HepG2 (cell line): ENCODE results near the gene SPON1. TPM values are rescaled to one million over a fixed set of nuclear protein-coding genes. Genes with fewer than 3 reads are reported as not detected.

ENCODE experiments used
- ATAC-seq: fragments of 200-7000 bp; cut with Tn5 transposase; 3 replicates; pipeline ENCODE4 v1.9.1; 2020; ENCODE audit warnings: mild to moderate bottlenecking, moderate library complexity
- BruUV-seq: library from RNA; stranded (reverse); fragments of 400-500 nt; replicated peaks from 2 replicates; lab custom pipeline; 2021; lab: Mats Ljungman, UMichigan
- CTCF ChIA-PET: fragments of 300-600 bp; formaldehyde crosslinking; extraction: SDS; loops from one replicate; lab custom pipeline; 2021; ENCODE audit warnings: low total read pairs, inconsistent platforms, low intra/inter-chr PET ratio; lab: Yijun Ruan, JAX
- POLR2A ChIA-PET: fragments of 350-600 bp; sonication (Branson Sonifier 250); formaldehyde crosslinking; loops from one replicate; lab custom pipeline; 2020; ENCODE audit warnings: antibody characterized with exemption, inconsistent platforms; lab: Yijun Ruan, JAX
- DNase-seq: peaks from one replicate; pipeline ENCODE4 v3.0.0-alpha.2; 2015; ENCODE audit warnings: low spot score
- FAIRE-seq: peaks from 3 replicates; lab custom pipeline; 2011; peaks lifted over from hg19 to GRCh38; lab: Jason Lieb, UNC
- H2AFZ ChIP-seq: one replicate; pipeline ENCODE4 v1.6.1; 2011; ENCODE audit warnings: low read length, inconsistent platforms
- H3K27ac ChIP-seq: fragments of 300-600 bp; 3 replicates; pipeline ENCODE4 v1.8.0; 2011; ENCODE audit warnings: mixed run types, mild to moderate bottlenecking, mixed read lengths, low read length, inconsistent platforms; ENCODE audit not compliant: insufficient read depth; ENCODE audit errors: extremely low read length
- H3K27me3 ChIP-seq, 2 experiments: fragments of 200-600 bp in 1 of 2; 2 replicates in 1 of 2; 3 replicates in 1 of 2; pipeline versions ENCODE4 v1.6.0 to v1.8.0; 2011; ENCODE audit warnings: low read length in 2 of 2, mild to moderate bottlenecking in 2 of 2, moderate library complexity in 2 of 2, inconsistent platforms in 1 of 2; ENCODE audit not compliant: insufficient read depth in 2 of 2, control insufficient read depth in 1 of 2
- H3K36me3 ChIP-seq, 2 experiments: fragments of 200-600 bp in 1 of 2; replicated peaks in 1 of 2; 2 replicates in 1 of 2; 3 replicates in 1 of 2; pipeline versions ENCODE4 v1.5.1 to v1.8.0; 2011; ENCODE audit warnings: low read length in 2 of 2, inconsistent platforms in 1 of 2; ENCODE audit not compliant: insufficient read depth in 2 of 2, control insufficient read depth in 1 of 2
- H3K4me1 ChIP-seq: 2 replicates; pipeline ENCODE4 v1.5.1; 2012; ENCODE audit warnings: low read length, inconsistent platforms; ENCODE audit not compliant: insufficient read depth
- H3K4me2 ChIP-seq: 2 replicates; pipeline ENCODE4 v1.6.0; 2011; ENCODE audit warnings: low read depth, low read length, inconsistent platforms
- H3K4me3 ChIP-seq, 3 experiments: fragments of 200-600 bp in 1 of 3; sonication (generic), shearing (Covaris generic) in 1 of 3; replicated peaks in 1 of 3; 2 replicates each; pipeline ENCODE4 v1.5.1; 2011 to 2016; ENCODE audit warnings: low read length in 3 of 3, inconsistent platforms in 2 of 3, low read depth in 2 of 3, mild to moderate bottlenecking in 2 of 3, control low read depth in 1 of 3, mixed read lengths in 1 of 3; ENCODE audit not compliant: insufficient read depth in 1 of 3
- H3K79me2 ChIP-seq: one replicate; pipeline ENCODE4 v1.6.1; 2011; ENCODE audit warnings: low read length, inconsistent platforms; ENCODE audit not compliant: insufficient read depth
- H3K9ac ChIP-seq: 2 replicates; pipeline ENCODE4 v1.6.0; 2011; ENCODE audit warnings: mild to moderate bottlenecking, low read depth, low read length, inconsistent platforms; ENCODE audit not compliant: insufficient read depth
- H3K9me3 ChIP-seq: 2 replicates; pipeline ENCODE4 v1.5.1; 2012; ENCODE audit warnings: mild to moderate bottlenecking, low read length
- H4K20me1 ChIP-seq: 2 replicates; pipeline ENCODE4 v1.6.0; 2011; ENCODE audit warnings: inconsistent platforms, mild to moderate bottlenecking, low read length, moderate library complexity; ENCODE audit not compliant: insufficient read depth
- AHDC1 ChIP-seq: sonication (generic); formaldehyde crosslinking; IDR thresholded peaks from 2 replicates; pipeline ENCODE4 v1.5.1; 2020; ENCODE audit warnings: mild to moderate bottlenecking, missing genetic modification reagents, borderline replicate concordance
- EHMT2 ChIP-seq: fragments of 200-600 bp; sonication (generic); IDR thresholded peaks from 2 replicates; pipeline ENCODE4 v1.7.0; 2017; ENCODE audit warnings: antibody characterized with exemption, low read depth, low read length, borderline replicate concordance
- TP53 ChIP-seq: sonication (generic); formaldehyde crosslinking; conservative IDR thresholded peaks from 2 replicates; pipeline ENCODE4 v1.4.0; 2020; ENCODE audit warnings: missing genetic modification reagents
- ZFYVE20 ChIP-seq: sonication (generic); formaldehyde crosslinking; IDR thresholded peaks from 2 replicates; pipeline ENCODE4 v1.8.0; 2023; ENCODE audit warnings: low read depth, mild to moderate bottlenecking, moderate library complexity, missing genetic modification reagents, borderline replicate concordance
- ZNF280B ChIP-seq: sonication (generic); formaldehyde crosslinking; IDR thresholded peaks from 2 replicates; pipeline ENCODE4 v1.5.0; 2020; ENCODE audit warnings: missing genetic modification reagents, mild to moderate bottlenecking, borderline replicate concordance
- ZNF44 ChIP-seq: sonication (generic); formaldehyde crosslinking; IDR thresholded peaks from 2 replicates; pipeline ENCODE4 v1.5.1; 2020; ENCODE audit warnings: mild to moderate bottlenecking, missing genetic modification reagents
- ZNF790 ChIP-seq: sonication (generic); formaldehyde crosslinking; IDR thresholded peaks from 2 replicates; pipeline ENCODE4 v1.8.0; 2022; ENCODE audit warnings: missing genetic modification reagents, mild to moderate bottlenecking, borderline replicate concordance
- WGBS: methylation state at CpG from one replicate; pipeline ENCODE4 v1.1.6; 2017; ENCODE audit warnings: low lambda C conversion rate; 5-methylcytosine and 5-hydroxymethylcytosine counted together
- in situ Hi-C: cut with HindIII; loops from 2 replicates; pipeline ENCODE4 v1.10.0; 2017; ENCODE audit warnings: low pct_unique_long_range_greater_than_20kb; ENCODE audit not compliant: extremely low pct_ligation_motif_present
- intact Hi-C: fragments of 100-400 bp; cut with micrococcal nuclease; formaldehyde crosslinking; loops from one replicate; pipeline ENCODE4 v1.10.0; 2022; ENCODE audit not compliant: unreplicated experiment
- polyA plus RNA-seq, 8 experiments: library from polyadenylated mRNA; depleted of rRNA in 3 of 8; stranded (reverse) in 7 of 8; unstranded in 1 of 8; fragments of >200 nt; fragmentation: Illumina TruSeq in 4 of 8; extraction: Trizol in 4 of 8; gene quantifications; 2 replicates each; pipeline versions ENCODE4 v1.2.1 to v1.2.3, GENCODE V29; 2011 to 2016; ENCODE audit warnings: low read depth in 4 of 8, missing spikeins in 1 of 8, mixed read lengths in 1 of 8; ENCODE audit not compliant: insufficient read depth in 1 of 8
- total RNA-seq, 5 experiments: library from RNA; depleted of rRNA; stranded (reverse); fragments of >200 nt; fragmentation: Illumina TruSeq; extraction: Trizol; gene quantifications; 2 replicates each; pipeline ENCODE4 v1.2.3, GENCODE V29; 2016; ENCODE audit warnings: low read depth in 1 of 5

Gene SPON1
- total and polyA plus RNA-seq, 2 of the 13 experiments (the other 11 are each of a cell fraction or from before 2014, with no cell fraction given): not detected

GRCh38 chr11:14007566-14007965, 45.0 kb downstream of the SPON1 start (continued):
- TF ChIP-seq EHMT2 (no peak), ZNF280B (CRISPR knock-in tag) (no peak), ZNF790 (CRISPR knock-in tag) (no peak), ZNF44 (CRISPR knock-in tag) (no peak)

GRCh38 chr11:14010665-14011064, 48.1 kb downstream of the SPON1 start:
- Histone ChIP-seq H2AFZ (no peak overlapping the region), H3K27me3 (0 out of 5 replicates have a peak, but pooled peaks cover 1 to 4% of the 10 kb centered on the region in 2 experiments), H3K4me3 (no peak overlapping the region), H3K4me2 (no peak overlapping the region), H3K27ac (no peak overlapping the region), H4K20me1 (no peaks in the 10 kb centered on the region), H3K36me3 (no peaks in the 10 kb centered on the region), H3K79me2 (no peaks in the 10 kb centered on the region), H3K9ac (no peak overlapping the region), H3K9me3 (no peaks in the 10 kb centered on the region), H3K4me1 (peaks cover 6% of the 10 kb centered on the region; the same call in 1 of the 2 replicates)
- BruUV-seq: no TSS peak
- intact Hi-C loops (no loop called here), in situ Hi-C loops (no loop called here)
- 0% methylated on average over 3 of the region's 3 CpGs for WGBS
- no peak for DNase-seq
- ChIA-PET POLR2A (no interaction called here), CTCF (no interaction called here)
- no peak for ATAC-seq
- no peak for FAIRE-seq
- TF ChIP-seq ZFYVE20 (CRISPR knock-in tag): no peak
- no peak for TF ChIP-seq AHDC1 (CRISPR knock-in tag)
- TF ChIP-seq TP53 (CRISPR knock-in tag): no peak
